ENCODE data around the gene ENTPD2. TPM values are rescaled to one million over a fixed set of nuclear protein-coding genes. Genes with fewer than 3 reads are reported as not detected.
A peak's percentile ranks its signal among the peaks of the same experiment; 100 is the strongest.
"Not testable (repeated sequence)": the region's sequence is repeated elsewhere in the genome, so short reads cannot be mapped to it uniquely, and the experiment has no call there.

ENTPD2 gene
- total RNA-seq, 4 donors from 2014 or later = 3.6 to 17.1 (median 14.1) TPM

DNA sequence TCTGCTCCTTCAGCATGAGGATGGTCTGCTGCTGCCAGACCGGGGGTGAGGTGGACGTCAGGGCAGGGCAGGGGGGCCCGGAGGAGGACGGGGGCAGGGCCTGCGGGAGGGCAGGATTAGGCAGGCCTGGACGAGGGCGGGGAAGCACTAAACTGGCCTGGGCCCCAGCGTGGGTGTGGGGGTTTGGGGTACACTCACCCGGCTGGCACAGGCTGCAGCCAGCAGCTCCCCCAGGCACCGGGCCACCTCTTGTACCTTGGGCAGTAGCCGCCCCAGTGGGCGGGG lies 11.0 kb upstream of the ENTPD2 start:
- no peak overlapping the region for H3K27ac ChIP-seq
- H3K9me3 ChIP-seq = no peaks in the 10 kb centered on the region
- peaks cover 13% of the 10 kb centered on the region for H3K27me3 ChIP-seq
- intact Hi-C loops (cut with DNase I; ENCODE audit: low total_unique reads) (no loop called here), in situ Hi-C loops (cut with MboI; ENCODE audit: low pct_ligation_motif_present in 1 of 4, low pct_unique_long_range_greater_than_20kb in 1 of 4, low sequenced_read_pairs in 3 of 4) (no loop called here)
- no peaks in the 10 kb centered on the region for H3K36me3 ChIP-seq
- TF ChIP-seq, protein P1, sequence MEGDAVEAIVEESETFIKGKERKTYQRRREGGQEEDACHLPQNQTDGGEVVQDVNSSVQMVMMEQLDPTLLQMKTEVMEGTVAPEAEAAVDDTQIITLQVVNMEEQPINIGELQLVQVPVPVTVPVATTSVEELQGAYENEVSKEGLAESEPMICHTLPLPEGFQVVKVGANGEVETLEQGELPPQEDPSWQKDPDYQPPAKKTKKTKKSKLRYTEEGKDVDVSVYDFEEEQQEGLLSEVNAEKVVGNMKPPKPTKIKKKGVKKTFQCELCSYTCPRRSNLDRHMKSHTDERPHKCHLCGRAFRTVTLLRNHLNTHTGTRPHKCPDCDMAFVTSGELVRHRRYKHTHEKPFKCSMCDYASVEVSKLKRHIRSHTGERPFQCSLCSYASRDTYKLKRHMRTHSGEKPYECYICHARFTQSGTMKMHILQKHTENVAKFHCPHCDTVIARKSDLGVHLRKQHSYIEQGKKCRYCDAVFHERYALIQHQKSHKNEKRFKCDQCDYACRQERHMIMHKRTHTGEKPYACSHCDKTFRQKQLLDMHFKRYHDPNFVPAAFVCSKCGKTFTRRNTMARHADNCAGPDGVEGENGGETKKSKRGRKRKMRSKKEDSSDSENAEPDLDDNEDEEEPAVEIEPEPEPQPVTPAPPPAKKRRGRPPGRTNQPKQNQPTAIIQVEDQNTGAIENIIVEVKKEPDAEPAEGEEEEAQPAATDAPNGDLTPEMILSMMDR (IDR thresholded peaks at IDR 0.05) = no peak
- TF ChIP-seq EP300 (IDR thresholded peaks at IDR 0.05; ENCODE audit: low read depth) (no peak), POLR2A (IDR thresholded peaks at IDR 0.05) (no peak), POLR2AphosphoS5 (IDR thresholded peaks at IDR 0.05) (no peak)
- H3K4me1 ChIP-seq = peaks cover 3 to 20% (median 15%) of the 10 kb centered on the region in 4 donors
- DNase-seq = no peak
- no peak overlapping the region for H3K4me3 ChIP-seq
- 89% methylated on average over 12 of the region's 12 CpGs; no CpG with 5 or more reads in 1 of the 2 donors for WGBS, 2 donors (ENCODE audit: low coverage in 1 of 2)

DNA sequence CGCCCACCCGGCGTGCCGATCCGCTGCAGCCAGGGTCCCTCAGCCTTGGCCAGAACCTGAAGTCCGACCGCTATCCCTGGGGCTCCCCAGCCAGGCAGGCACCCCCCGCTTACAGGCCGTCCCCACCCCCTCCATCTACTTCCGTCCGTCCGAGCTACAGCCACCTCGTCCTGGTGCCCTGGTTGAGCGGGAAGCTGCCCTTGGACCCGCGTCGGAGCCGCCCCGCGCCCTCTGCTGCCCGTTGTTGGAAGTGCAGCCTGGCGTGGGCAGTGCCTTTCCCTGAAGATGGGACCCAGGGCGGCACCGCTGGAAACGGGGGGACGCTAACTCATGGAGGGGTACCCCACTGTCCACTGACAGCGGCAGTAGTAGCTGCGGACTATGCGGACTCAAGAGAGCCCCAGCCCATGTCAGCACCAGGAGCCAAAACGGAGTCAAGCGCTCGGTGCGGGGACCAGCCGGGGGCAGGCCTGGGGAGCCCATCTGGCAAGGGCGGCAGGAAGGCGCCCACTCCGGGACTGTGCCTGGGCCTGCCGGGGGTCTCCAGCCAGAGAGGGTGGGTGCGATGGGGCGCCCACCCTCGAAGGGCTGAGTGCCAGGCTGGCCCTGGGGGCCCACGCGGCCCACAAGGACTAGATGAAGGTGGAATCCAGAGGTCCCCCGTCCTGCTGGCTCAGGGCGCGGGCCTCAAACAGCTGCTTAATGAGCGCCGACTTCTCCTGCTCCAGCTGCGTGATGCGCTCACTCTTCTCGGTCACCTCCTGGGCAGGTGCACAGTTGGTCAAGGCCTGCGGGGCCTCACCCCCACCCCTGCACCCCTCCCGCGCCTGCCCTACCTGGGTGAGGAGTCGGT lies 10.4 kb upstream of the ENTPD2 start:
- peaks cover 8% of the 10 kb centered on the region for H3K27me3 ChIP-seq
- no peak overlapping the region for H3K4me3 ChIP-seq
- no peaks in the 10 kb centered on the region for H3K9me3 ChIP-seq
- TF ChIP-seq EP300 (IDR thresholded peaks at IDR 0.05; ENCODE audit: low read depth) (no peak), POLR2A (IDR thresholded peaks at IDR 0.05) (no peak), POLR2AphosphoS5 (IDR thresholded peaks at IDR 0.05) (no peak)
- TF ChIP-seq, protein P1 (IDR thresholded peaks at IDR 0.05) = peak; percentile 97 to 99 (median 98)
- intact Hi-C loops (cut with DNase I; ENCODE audit: low total_unique reads) (no loop called here), in situ Hi-C loops (cut with MboI; ENCODE audit: low pct_ligation_motif_present in 1 of 4, low pct_unique_long_range_greater_than_20kb in 1 of 4, low sequenced_read_pairs in 3 of 4) (no loop called here)
- peak; percentile 75 for DNase-seq
- 46% methylated on average over 46 of the region's 55 CpGs; no CpG with 5 or more reads in 1 of the 2 donors for WGBS, 2 donors (ENCODE audit: low coverage in 1 of 2)
- H3K4me1 ChIP-seq = peaks cover 3 to 14% (median 9%) of the 10 kb centered on the region in 4 donors
- no peaks in the 10 kb centered on the region for H3K36me3 ChIP-seq
- no peak overlapping the region for H3K27ac ChIP-seq

DNA sequence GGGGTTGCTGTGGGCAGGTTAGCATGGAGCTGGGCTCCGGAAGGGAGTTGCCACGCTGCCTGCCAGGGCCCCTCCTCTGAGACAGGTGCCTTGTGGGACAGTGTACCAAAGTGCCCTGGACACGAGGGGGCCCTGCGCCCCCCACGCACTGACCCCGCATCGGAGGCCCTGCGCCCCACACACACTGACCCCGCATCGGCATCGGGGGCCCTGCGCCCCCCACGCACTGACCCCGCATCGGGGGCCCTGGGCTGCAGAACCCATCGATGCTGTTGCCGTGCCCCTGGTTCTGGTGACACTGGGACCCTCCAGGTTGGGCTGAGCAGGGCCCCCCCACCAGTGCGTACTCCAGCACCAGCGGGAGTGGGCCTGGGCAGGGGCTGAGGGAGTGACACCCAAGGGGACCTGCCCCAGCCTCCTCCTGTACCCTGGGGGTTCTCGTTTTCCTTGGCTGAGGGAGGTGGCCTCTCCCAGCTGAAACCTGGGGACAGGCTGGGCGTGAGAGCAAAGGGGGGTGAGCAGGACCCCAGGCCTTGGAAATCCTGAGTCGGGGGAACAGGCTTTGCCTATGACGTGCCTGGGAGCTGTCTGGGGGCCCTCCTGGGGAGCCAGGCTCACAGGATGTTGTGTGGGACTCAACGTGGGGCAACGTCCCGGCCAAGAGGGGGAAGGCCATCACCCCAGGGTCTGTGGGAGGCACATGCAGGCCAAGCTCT lies 9.6 kb upstream of the ENTPD2 start:
- H3K36me3 ChIP-seq = no peaks in the 10 kb centered on the region
- in situ Hi-C loops (cut with MboI; ENCODE audit: low pct_ligation_motif_present in 1 of 4, low pct_unique_long_range_greater_than_20kb in 1 of 4, low sequenced_read_pairs in 3 of 4) = no loop called here
- DNase-seq = no peak
- H3K4me3 ChIP-seq = no peak overlapping the region
- intact Hi-C loops (cut with DNase I; ENCODE audit: low total_unique reads) = no loop called here
- H3K9me3 ChIP-seq = no peaks in the 10 kb centered on the region
- peaks cover 0 to 6% (median 4%) of the 10 kb centered on the region in 4 donors for H3K4me1 ChIP-seq
- no peak overlapping the region for H3K27ac ChIP-seq
- TF ChIP-seq, protein P1 (IDR thresholded peaks at IDR 0.05) = no peak
- TF ChIP-seq EP300 (IDR thresholded peaks at IDR 0.05; ENCODE audit: low read depth) (no peak), POLR2A (IDR thresholded peaks at IDR 0.05) (no peak), POLR2AphosphoS5 (IDR thresholded peaks at IDR 0.05) (no peak)
- H3K27me3 ChIP-seq = no peaks in the 10 kb centered on the region
- WGBS, 2 donors (ENCODE audit: low coverage in 1 of 2) = 81% methylated on average over 25 of the region's 26 CpGs; no CpG with 5 or more reads in 1 of the 2 donors

DNA sequence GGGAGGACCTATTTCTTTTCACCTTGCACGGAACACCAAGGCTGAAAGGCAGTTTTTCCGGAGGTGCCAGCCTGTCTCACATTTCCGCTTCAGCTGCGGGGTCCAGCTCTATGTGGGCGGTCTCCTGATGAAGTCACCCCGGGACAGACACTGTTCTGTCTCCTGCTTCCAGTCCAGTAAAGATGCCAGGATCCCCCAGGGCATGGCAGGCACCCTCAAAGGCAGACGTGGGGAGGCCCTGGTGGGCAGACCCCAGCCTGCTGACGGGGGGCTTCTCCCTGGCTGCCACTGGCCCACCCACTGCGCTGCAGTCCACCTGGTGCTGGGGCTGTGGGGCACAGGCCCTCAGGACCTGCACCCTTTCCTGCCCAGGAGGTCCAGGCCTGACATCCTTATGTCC lies 8.9 kb upstream of the ENTPD2 start:
- in situ Hi-C loops (cut with MboI; ENCODE audit: low pct_ligation_motif_present in 1 of 4, low pct_unique_long_range_greater_than_20kb in 1 of 4, low sequenced_read_pairs in 3 of 4) = not testable (repeated sequence)
- WGBS, 2 donors (ENCODE audit: low coverage in 1 of 2) = 87% methylated on average over 8 of the region's 9 CpGs; no CpG with 5 or more reads in 1 of the 2 donors

More for the DNA sequence above, 8.9 kb upstream of the ENTPD2 start:
- intact Hi-C loops (cut with DNase I; ENCODE audit: low total_unique reads); H3K27ac ChIP-seq; H3K27me3 ChIP-seq; H3K4me3 ChIP-seq; DNase-seq; H3K9me3 ChIP-seq; H3K36me3 ChIP-seq: not testable (repeated sequence)
- peaks cover 0 to 12% (median 3%) of the 10 kb centered on the region in 4 donors for H3K4me1 ChIP-seq

Data from transverse colon (tissue), 4 donors.